Dedifferentiated amniotic fluid mesenchymal stem cell (primary cell): ENCODE data around the gene IFIT2.
"Not testable (repeated sequence)": the region's sequence is repeated elsewhere in the genome, so short reads cannot be mapped to it uniquely, and the experiment has no call there.

Source experiments
- DNase-seq: peaks from one replicate; pipeline ENCODE4 v3.0.0-alpha.2; 2016; ENCODE audit errors: extremely low spot score

Gene IFIT2

GRCh38 chr10:89308266-89308665 is 6.4 kb downstream of the IFIT2 start:
- no peak for DNase-seq

- no peak for DNase-seq
Measured at GRCh38 chr10:89308736-89309135, 6.9 kb downstream of the IFIT2 start.

- no peak for DNase-seq
Measured at GRCh38 chr10:89309156-89310055, 7.6 kb downstream of the IFIT2 start.

- DNase-seq = no peak
Measured at GRCh38 chr10:89310056-89310893, 8.4 kb downstream of the IFIT2 start.

GRCh38 chr10:89312973-89313372 is 11.1 kb downstream of the IFIT2 start:
- no peak for DNase-seq

GRCh38 chr10:89314676-89315075 is 12.8 kb downstream of the IFIT2 start:
- no peak for DNase-seq

- not testable (repeated sequence) for DNase-seq
Measured at GRCh38 chr10:89318047-89318446, 16.2 kb downstream of the IFIT2 start.

GRCh38 chr10:89325081-89325480 is 23.2 kb downstream of the IFIT2 start:
- DNase-seq = not testable (repeated sequence)

- DNase-seq = not testable (repeated sequence)
Measured at GRCh38 chr10:89325856-89326255, 24.0 kb downstream of the IFIT2 start.

GRCh38 chr10:89327803-89328441 is 26.1 kb downstream of the IFIT2 start, which contains the start of gene IFIT3:
TSS of gene IFIT3 (plus strand) at chr10:89327997. CDS start at chr10:89328074, 77 bp downstream.
- peak; percentile 90 for DNase-seq

GRCh38 chr10:89329151-89329550 is 27.3 kb downstream of the IFIT2 start:
- no peak for DNase-seq

- DNase-seq = not testable (repeated sequence)
Measured at GRCh38 chr10:89330014-89330413, 28.2 kb downstream of the IFIT2 start.

GRCh38 chr10:89330537-89331212 is 28.8 kb downstream of the IFIT2 start:
- DNase-seq = no peak

- DNase-seq = not testable (repeated sequence)
Measured at GRCh38 chr10:89331487-89332122, 29.8 kb downstream of the IFIT2 start.

GRCh38 chr10:89332123-89332633 is 30.3 kb downstream of the IFIT2 start:
- DNase-seq = peak; percentile 62

- DNase-seq = no peak
Measured at GRCh38 chr10:89335226-89335625, 33.4 kb downstream of the IFIT2 start.

- no peak for DNase-seq
Measured at GRCh38 chr10:89336241-89336640, 34.4 kb downstream of the IFIT2 start.

- no peak for DNase-seq
Measured at GRCh38 chr10:89337484-89337883, 35.6 kb downstream of the IFIT2 start.

- no peak for DNase-seq
Measured at GRCh38 chr10:89338713-89339112, 36.9 kb downstream of the IFIT2 start.

- DNase-seq = no peak
Measured at GRCh38 chr10:89339875-89340274, 38.0 kb downstream of the IFIT2 start.

GRCh38 chr10:89341649-89342048 is 39.8 kb downstream of the IFIT2 start:
- no peak for DNase-seq
